HepG2 (cell line): ENCODE measurements around the gene NPPA. TPM values are rescaled to one million over a fixed set of nuclear protein-coding genes. Genes with fewer than 3 reads are reported as not detected.

Experiments
- AHDC1 ChIP-seq: sonication (generic); formaldehyde crosslinking; IDR thresholded peaks from 2 replicates; pipeline ENCODE4 v1.5.1; 2020; ENCODE audit warnings: mild to moderate bottlenecking, missing genetic modification reagents, borderline replicate concordance
- CENPT ChIP-seq: sonication (generic); formaldehyde crosslinking; IDR thresholded peaks from 2 replicates; pipeline ENCODE4 v1.8.0; 2022; ENCODE audit warnings: low read depth, mild to moderate bottlenecking, moderate library complexity, missing genetic modification reagents
- GPN1 ChIP-seq: sonication (generic); formaldehyde crosslinking; IDR thresholded peaks from 2 replicates; pipeline ENCODE4 v1.5.1; 2020; ENCODE audit warnings: missing genetic modification reagents, borderline replicate concordance
- HES4 ChIP-seq: sonication (generic); formaldehyde crosslinking; IDR thresholded peaks from 2 replicates; pipeline ENCODE4 v1.9.0; 2021; ENCODE audit warnings: mild to moderate bottlenecking, missing genetic modification reagents, borderline replicate concordance
- IRF9 ChIP-seq: sonication (generic); formaldehyde crosslinking; IDR thresholded peaks from 2 replicates; pipeline ENCODE4 v1.8.0; 2022; ENCODE audit warnings: missing genetic modification reagents, mild to moderate bottlenecking, borderline replicate concordance
- KMT2A ChIP-seq: sonication (generic); formaldehyde crosslinking; IDR thresholded peaks from 2 replicates; pipeline ENCODE4 v1.4.0; 2020; ENCODE audit warnings: missing genetic modification reagents
- MTA3 ChIP-seq: sonication (generic); formaldehyde crosslinking; IDR thresholded peaks from 2 replicates; pipeline ENCODE4 v1.4.0; 2020; ENCODE audit warnings: missing genetic modification reagents
- TFE3 ChIP-seq: IDR thresholded peaks from 2 replicates; pipeline ENCODE4 v1.6.1; 2016
- ZNF740 ChIP-seq: sonication (generic); formaldehyde crosslinking; IDR thresholded peaks from 2 replicates; pipeline ENCODE4 v1.4.0; 2020; ENCODE audit warnings: missing genetic modification reagents
- polyA plus RNA-seq, 8 experiments: library from polyadenylated mRNA; depleted of rRNA in 3 of 8; stranded (reverse) in 7 of 8; unstranded in 1 of 8; fragments of >200 nt; fragmentation: Illumina TruSeq in 4 of 8; extraction: Trizol in 4 of 8; gene quantifications; 2 replicates each; pipeline versions ENCODE4 v1.2.1 to v1.2.3, GENCODE V29; 2011 to 2016; ENCODE audit warnings: low read depth in 4 of 8, missing spikeins in 1 of 8, mixed read lengths in 1 of 8; ENCODE audit not compliant: insufficient read depth in 1 of 8
- total RNA-seq, 5 experiments: library from RNA; depleted of rRNA; stranded (reverse); fragments of >200 nt; fragmentation: Illumina TruSeq; extraction: Trizol; gene quantifications; 2 replicates each; pipeline ENCODE4 v1.2.3, GENCODE V29; 2016; ENCODE audit warnings: low read depth in 1 of 5
- TF ChIP-seq, protein P1 (sequence below): IDR thresholded peaks from 2 replicates; pipeline ENCODE4 v1.6.1; 2012; ENCODE audit warnings: low read length, improper control_type of control experiment
- TF ChIP-seq, protein P2 (sequence below): sonication (generic); formaldehyde crosslinking; IDR thresholded peaks from 2 replicates; pipeline ENCODE4 v1.8.0; 2022; ENCODE audit warnings: mild to moderate bottlenecking, missing genetic modification reagents
- TF ChIP-seq, protein P3 (sequence below): sonication (generic); IDR thresholded peaks from 2 replicates; pipeline ENCODE4 v1.6.1; 2016; ENCODE audit warnings: low read depth, borderline replicate concordance

The NPPA gene
- total and polyA plus RNA-seq, 2 of the 13 experiments (the other 11 are each of a cell fraction or from before 2014, with no cell fraction given), result not detected

DNA sequence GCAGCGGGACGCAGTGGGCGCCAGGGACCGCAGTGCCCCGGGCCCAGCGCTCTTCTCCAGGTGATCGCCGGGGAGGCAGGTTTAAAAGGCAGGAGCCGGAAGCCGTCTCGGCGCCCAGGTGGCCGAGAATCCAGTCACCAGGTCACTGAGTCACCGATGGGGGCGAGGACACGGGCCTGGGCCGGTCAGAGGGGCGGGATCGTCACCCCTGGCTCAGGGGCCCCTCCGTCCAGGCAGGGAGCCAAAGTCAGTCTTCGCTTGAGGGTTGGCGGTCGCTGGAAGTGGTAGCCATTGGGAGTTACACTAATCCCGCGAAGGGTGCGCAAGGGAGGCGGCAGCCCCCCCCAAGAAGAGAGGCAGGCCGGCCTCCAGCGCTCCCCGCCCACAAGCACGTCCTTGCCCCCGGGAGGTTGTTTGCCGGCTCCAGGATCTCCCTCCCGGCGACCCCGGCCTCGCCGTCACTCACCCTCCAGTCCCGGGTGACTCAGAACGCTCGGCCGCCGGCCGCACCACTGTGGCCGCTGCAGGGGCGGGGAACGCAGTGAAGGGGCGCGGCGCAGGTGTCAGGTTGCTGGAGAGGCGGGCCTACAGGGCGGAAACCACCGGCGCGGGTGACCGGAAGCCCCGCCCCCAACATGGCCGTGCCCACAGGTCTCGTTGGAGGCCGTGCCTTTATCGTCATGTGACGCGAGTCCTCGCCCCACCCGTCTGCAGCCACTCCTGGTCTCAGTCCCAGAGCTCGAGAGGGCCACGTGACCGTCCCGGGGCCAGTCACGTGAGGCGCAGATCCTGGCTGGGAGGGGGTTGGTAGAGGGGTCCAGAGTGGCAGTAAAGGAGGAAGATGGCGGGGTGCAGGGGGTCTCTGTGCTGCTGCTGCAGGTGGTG is 41.9 kb downstream of the NPPA start, which contains the start of the genes CLCN6 and MTHFR (continued):
- TF ChIP-seq AHDC1 (CRISPR knock-in tag) (peak; percentile 70; the same call in 1 of the 2 replicates), CENPT (no peak), MTA3 (0 out of 2 replicates have a peak, but pooled peaks have one; percentile 52), TFE3 (CRISPR knock-in tag) (peak; percentile 98), HES4 (CRISPR knock-in tag) (peak; percentile 70), IRF9 (peak; percentile 31; the same call in 1 of the 2 replicates), ZNF740 (CRISPR knock-in tag) (peak; percentile 90), KMT2A (CRISPR knock-in tag) (peak; percentile 44; the same call in 1 of the 2 replicates), GPN1 (no peak)
- TF ChIP-seq, protein P1, sequence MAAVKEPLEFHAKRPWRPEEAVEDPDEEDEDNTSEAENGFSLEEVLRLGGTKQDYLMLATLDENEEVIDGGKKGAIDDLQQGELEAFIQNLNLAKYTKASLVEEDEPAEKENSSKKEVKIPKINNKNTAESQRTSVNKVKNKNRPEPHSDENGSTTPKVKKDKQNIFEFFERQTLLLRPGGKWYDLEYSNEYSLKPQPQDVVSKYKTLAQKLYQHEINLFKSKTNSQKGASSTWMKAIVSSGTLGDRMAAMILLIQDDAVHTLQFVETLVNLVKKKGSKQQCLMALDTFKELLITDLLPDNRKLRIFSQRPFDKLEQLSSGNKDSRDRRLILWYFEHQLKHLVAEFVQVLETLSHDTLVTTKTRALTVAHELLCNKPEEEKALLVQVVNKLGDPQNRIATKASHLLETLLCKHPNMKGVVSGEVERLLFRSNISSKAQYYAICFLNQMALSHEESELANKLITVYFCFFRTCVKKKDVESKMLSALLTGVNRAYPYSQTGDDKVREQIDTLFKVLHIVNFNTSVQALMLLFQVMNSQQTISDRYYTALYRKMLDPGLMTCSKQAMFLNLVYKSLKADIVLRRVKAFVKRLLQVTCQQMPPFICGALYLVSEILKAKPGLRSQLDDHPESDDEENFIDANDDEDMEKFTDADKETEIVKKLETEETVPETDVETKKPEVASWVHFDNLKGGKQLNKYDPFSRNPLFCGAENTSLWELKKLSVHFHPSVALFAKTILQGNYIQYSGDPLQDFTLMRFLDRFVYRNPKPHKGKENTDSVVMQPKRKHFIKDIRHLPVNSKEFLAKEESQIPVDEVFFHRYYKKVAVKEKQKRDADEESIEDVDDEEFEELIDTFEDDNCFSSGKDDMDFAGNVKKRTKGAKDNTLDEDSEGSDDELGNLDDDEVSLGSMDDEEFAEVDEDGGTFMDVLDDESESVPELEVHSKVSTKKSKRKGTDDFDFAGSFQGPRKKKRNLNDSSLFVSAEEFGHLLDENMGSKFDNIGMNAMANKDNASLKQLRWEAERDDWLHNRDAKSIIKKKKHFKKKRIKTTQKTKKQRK, result no peak
- TF ChIP-seq, protein P2, sequence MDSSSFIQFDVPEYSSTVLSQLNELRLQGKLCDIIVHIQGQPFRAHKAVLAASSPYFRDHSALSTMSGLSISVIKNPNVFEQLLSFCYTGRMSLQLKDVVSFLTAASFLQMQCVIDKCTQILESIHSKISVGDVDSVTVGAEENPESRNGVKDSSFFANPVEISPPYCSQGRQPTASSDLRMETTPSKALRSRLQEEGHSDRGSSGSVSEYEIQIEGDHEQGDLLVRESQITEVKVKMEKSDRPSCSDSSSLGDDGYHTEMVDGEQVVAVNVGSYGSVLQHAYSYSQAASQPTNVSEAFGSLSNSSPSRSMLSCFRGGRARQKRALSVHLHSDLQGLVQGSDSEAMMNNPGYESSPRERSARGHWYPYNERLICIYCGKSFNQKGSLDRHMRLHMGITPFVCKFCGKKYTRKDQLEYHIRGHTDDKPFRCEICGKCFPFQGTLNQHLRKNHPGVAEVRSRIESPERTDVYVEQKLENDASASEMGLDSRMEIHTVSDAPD (CRISPR knock-in tag), result no peak; the same call in 1 of the 2 replicates
- TF ChIP-seq, protein P3, sequence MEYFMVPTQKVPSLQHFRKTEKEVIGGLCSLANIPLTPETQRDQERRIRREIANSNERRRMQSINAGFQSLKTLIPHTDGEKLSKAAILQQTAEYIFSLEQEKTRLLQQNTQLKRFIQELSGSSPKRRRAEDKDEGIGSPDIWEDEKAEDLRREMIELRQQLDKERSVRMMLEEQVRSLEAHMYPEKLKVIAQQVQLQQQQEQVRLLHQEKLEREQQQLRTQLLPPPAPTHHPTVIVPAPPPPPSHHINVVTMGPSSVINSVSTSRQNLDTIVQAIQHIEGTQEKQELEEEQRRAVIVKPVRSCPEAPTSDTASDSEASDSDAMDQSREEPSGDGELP, result peak; percentile 86; the same call in 1 of the 2 replicates
